PC-3 (cell line): ENCODE data around the gene PPARGC1A.

Source experiments
- CTCF ChIP-seq: fragments of 300-600 bp; sonication (generic); conservative IDR thresholded peaks from 2 replicates; pipeline ENCODE4 v1.5.1; 2017; ENCODE audit warnings: antibody characterized with exemption, low read depth, mild to moderate bottlenecking, low read length
- EZH2 ChIP-seq: fragments of 300-600 bp; sonication (generic); IDR thresholded peaks from one replicate; pipeline ENCODE4 v1.6.1; 2017; ENCODE audit warnings: antibody characterized with exemption, mild to moderate bottlenecking, low read length; ENCODE audit not compliant: unreplicated experiment
- EZH2phosphoT487 ChIP-seq: fragments of 300-600 bp; sonication (generic); IDR thresholded peaks from 2 replicates; pipeline ENCODE4 v1.6.1; 2018; ENCODE audit warnings: mild to moderate bottlenecking, antibody characterized with exemption, low read length, borderline replicate concordance

GRCh38 chr4:23881052-23881501, 8.8 kb downstream of the PPARGC1A start:
- TF ChIP-seq CTCF (no peak), EZH2 (no peak), EZH2phosphoT487 (no peak)
